HG03575 (cell line): ENCODE data around the gene GRB10.

Source experiments
- ATAC-seq: cut with Tn5 transposase; IDR thresholded peaks from one replicate; pipeline ENCODE4 v1.9.1; 2021; ENCODE audit not compliant: unreplicated experiment, insufficient number of reproducible peaks, low FRiP score; ENCODE audit errors: extremely low read depth

GRB10 gene

GRCh38 chr7:50665403-50666123 is 117.1 kb downstream of the GRB10 start:
- ATAC-seq = no peak

- ATAC-seq = peak; percentile 19
Observed at GRCh38 chr7:50664937-50665336, 117.8 kb downstream of the GRB10 start.

GRCh38 chr7:50664461-50664922 is 118.2 kb downstream of the GRB10 start:
- peak; percentile 50 for ATAC-seq

- ATAC-seq = no peak
Observed at GRCh38 chr7:50663396-50664102, 119.1 kb downstream of the GRB10 start.

GRCh38 chr7:50662996-50663395 is 119.7 kb downstream of the GRB10 start:
- no peak for ATAC-seq

- ATAC-seq = no peak
Observed at GRCh38 chr7:50662041-50662694, 120.5 kb downstream of the GRB10 start.

- ATAC-seq = peak; percentile 26
Observed at GRCh38 chr7:50661345-50662040, 121.2 kb downstream of the GRB10 start.

GRCh38 chr7:50660830-50661175 is 121.9 kb downstream of the GRB10 start:
- no peak for ATAC-seq

- ATAC-seq = no peak
Observed at GRCh38 chr7:50660040-50660829, 122.5 kb downstream of the GRB10 start.

- no peak for ATAC-seq
Observed at GRCh38 chr7:50659329-50659965, 123.2 kb downstream of the GRB10 start.

GRCh38 chr7:50658696-50659095 is 124.0 kb downstream of the GRB10 start:
- ATAC-seq = no peak

- no peak for ATAC-seq
Observed at GRCh38 chr7:50657912-50658311, 124.8 kb downstream of the GRB10 start.

GRCh38 chr7:50657341-50657873 is 125.3 kb downstream of the GRB10 start:
- ATAC-seq = no peak

GRCh38 chr7:50656141-50656895 is 126.4 kb downstream of the GRB10 start:
- ATAC-seq = no peak

- ATAC-seq = no peak
Observed at GRCh38 chr7:50655490-50655889, 127.2 kb downstream of the GRB10 start.

- no peak for ATAC-seq
Observed at GRCh38 chr7:50655020-50655419, 127.7 kb downstream of the GRB10 start.

- ATAC-seq = no peak
Observed at GRCh38 chr7:50653981-50654425, 128.7 kb downstream of the GRB10 start.
